Trophoblast cell (in vitro differentiated cells and primary cell): ENCODE results near the gene PITX3.

Experiments used
- DNase-seq, 2 donors: peaks; one replicate each; pipeline ENCODE4 v3.0.0-alpha.2; 2016
- H2AFZ ChIP-seq: 2 replicates; pipeline ENCODE4 v1.6.1; 2013; ENCODE audit warnings: low read length, moderate library complexity, mild to moderate bottlenecking; ENCODE audit not compliant: insufficient read depth, poor library complexity
- H2AK5ac ChIP-seq: 2 replicates; pipeline ENCODE4 v1.6.1; 2013; ENCODE audit warnings: mild to moderate bottlenecking, low read length
- H2BK120ac ChIP-seq: 2 replicates; pipeline ENCODE4 v1.6.1; 2013; ENCODE audit warnings: low read length, mild to moderate bottlenecking, moderate library complexity; ENCODE audit not compliant: insufficient read depth, poor library complexity
- H2BK12ac ChIP-seq: 2 replicates; pipeline ENCODE4 v1.6.1; 2013; ENCODE audit warnings: mild to moderate bottlenecking, low read length, moderate library complexity
- H2BK5ac ChIP-seq: 2 replicates; pipeline ENCODE4 v1.6.1; 2013; ENCODE audit warnings: low read length, low read depth, moderate library complexity, mild to moderate bottlenecking; ENCODE audit not compliant: poor library complexity
- H3K14ac ChIP-seq: 2 replicates; pipeline ENCODE4 v1.6.1; 2013; ENCODE audit warnings: mild to moderate bottlenecking, low read length
- H3K18ac ChIP-seq: 2 replicates; pipeline ENCODE4 v1.6.1; 2013; ENCODE audit warnings: mild to moderate bottlenecking, low read length
- H3K23ac ChIP-seq: 2 replicates; pipeline ENCODE4 v1.6.1; 2013; ENCODE audit warnings: low read length
- H3K27ac ChIP-seq: 2 replicates; pipeline ENCODE4 v1.5.1; 2013; ENCODE audit warnings: low read depth, mild to moderate bottlenecking, inconsistent platforms, low read length, moderate library complexity
- H3K27me3 ChIP-seq: 2 replicates; pipeline ENCODE4 v1.6.1; 2013; ENCODE audit warnings: inconsistent platforms, mild to moderate bottlenecking, low read length, moderate library complexity; ENCODE audit not compliant: insufficient read depth
- H3K36me3 ChIP-seq, 2 experiments: 1 replicate in 1 of 2; 2 replicates in 1 of 2; pipeline ENCODE4 v1.6.1; 2013; ENCODE audit warnings: low read length in 2 of 2, mild to moderate bottlenecking in 2 of 2, moderate library complexity in 1 of 2; ENCODE audit not compliant: insufficient read depth in 2 of 2, control insufficient read depth in 1 of 2
- H3K4ac ChIP-seq: 2 replicates; pipeline ENCODE4 v1.6.1; 2013; ENCODE audit warnings: low read depth, mild to moderate bottlenecking, low read length, moderate library complexity
- H3K4me1 ChIP-seq, 2 experiments: 1 replicate in 1 of 2; 2 replicates in 1 of 2; pipeline ENCODE4 v1.6.1; 2013; ENCODE audit warnings: low read length in 2 of 2, mild to moderate bottlenecking in 2 of 2, moderate library complexity in 1 of 2; ENCODE audit not compliant: insufficient read depth in 2 of 2, control insufficient read depth in 1 of 2
- H3K4me2 ChIP-seq: 2 replicates; pipeline ENCODE4 v1.6.1; 2013; ENCODE audit warnings: inconsistent platforms, mild to moderate bottlenecking, low read length, moderate library complexity
- H3K4me3 ChIP-seq: 2 replicates; pipeline ENCODE4 v1.5.1; 2013; ENCODE audit warnings: mild to moderate bottlenecking, low read depth, low read length, inconsistent platforms
- H3K79me1 ChIP-seq: one replicate; pipeline ENCODE4 v1.6.1; 2013; ENCODE audit warnings: low read length
- H3K79me2 ChIP-seq: 2 replicates; pipeline ENCODE4 v1.6.1; 2013; ENCODE audit warnings: low read length, mild to moderate bottlenecking; ENCODE audit not compliant: control insufficient read depth, insufficient read depth, poor library complexity
- H3K9ac ChIP-seq: 2 replicates; pipeline ENCODE4 v1.6.1; 2013; ENCODE audit warnings: mild to moderate bottlenecking, low read length
- H3K9me3 ChIP-seq: 2 replicates; pipeline ENCODE4 v1.6.1; 2013; ENCODE audit warnings: low read depth, mild to moderate bottlenecking, control low read depth, inconsistent platforms, low read length; ENCODE audit not compliant: insufficient read depth
- H4K12ac ChIP-seq: 2 replicates; pipeline ENCODE4 v1.6.1; 2013; ENCODE audit warnings: low read depth, mild to moderate bottlenecking, low read length, moderate library complexity
- H4K8ac ChIP-seq: 2 replicates; pipeline ENCODE4 v1.6.1; 2013; ENCODE audit warnings: low read depth, mild to moderate bottlenecking, low read length, moderate library complexity
- H4K91ac ChIP-seq: one replicate; pipeline ENCODE4 v1.6.1; 2013; ENCODE audit warnings: low read depth, mild to moderate bottlenecking, low read length, moderate library complexity
- WGBS: extraction: QIAGEN DNeasy Blood & Tissue Kit; methylation state at CpG from one replicate; pipeline ENCODE4 v1.1.7; 2013; ENCODE audit warnings: missing lambda C conversion rate; ENCODE audit not compliant: insufficient read length, insufficient coverage; ENCODE audit errors: extremely low coverage; 5-methylcytosine and 5-hydroxymethylcytosine counted together

PITX3 gene

GRCh38 chr10:102287538-102287937 is 46.2 kb upstream of the PITX3 start:
- Histone ChIP-seq H3K23ac (no peak overlapping the region), H3K9me3 (no peaks in the 10 kb centered on the region), H3K9ac (no peak overlapping the region), H3K4me3 (no peak overlapping the region), H3K27ac (no peak overlapping the region), H4K91ac (no peak overlapping the region), H3K79me2 (no peaks in the 10 kb centered on the region), H2AFZ (no peak overlapping the region), H3K4ac (no peak overlapping the region), H3K36me3 (no peaks in the 10 kb centered on the region), H3K4me2 (no peak overlapping the region), H4K8ac (no peak overlapping the region), H2BK5ac (peak overlapping the region; percentile 14), H2AK5ac (no peak overlapping the region), H4K12ac (no peak overlapping the region), H3K4me1 (peaks cover 0 to 7% of the 10 kb centered on the region in 2 experiments), H3K18ac (no peak overlapping the region), H3K79me1 (no peaks in the 10 kb centered on the region), H3K14ac (no peak overlapping the region), H2BK12ac (no peak overlapping the region), H3K27me3 (no peaks in the 10 kb centered on the region), H2BK120ac (no peak overlapping the region)
- DNase-seq, result no peak

GRCh38 chr10:102286216-102286615 is 44.9 kb upstream of the PITX3 start:
- H2BK12ac ChIP-seq, result no peak overlapping the region

GRCh38 chr10:102285133-102285532 is 43.8 kb upstream of the PITX3 start:
- Histone ChIP-seq H2AK5ac (no peak overlapping the region), H3K18ac (no peak overlapping the region), H4K12ac (no peak overlapping the region), H3K27me3 (no peaks in the 10 kb centered on the region), H4K91ac (no peak overlapping the region), H3K79me1 (no peaks in the 10 kb centered on the region), H2BK12ac (no peak overlapping the region), H3K79me2 (no peaks in the 10 kb centered on the region), H3K4me3 (no peak overlapping the region), H3K27ac (no peak overlapping the region), H3K4me2 (no peak overlapping the region), H3K4me1 (peaks cover 0 to 13% of the 10 kb centered on the region in 2 experiments), H3K36me3 (no peaks in the 10 kb centered on the region), H4K8ac (no peak overlapping the region), H3K4ac (no peak overlapping the region), H3K9ac (no peak overlapping the region), H3K23ac (no peak overlapping the region), H3K14ac (no peak overlapping the region), H3K9me3 (no peaks in the 10 kb centered on the region), H2AFZ (no peak overlapping the region), H2BK120ac (no peak overlapping the region), H2BK5ac (no peak overlapping the region)
- no peak for DNase-seq
- WGBS, result no CpG with 5 or more reads among the region's 2 CpGs

More at GRCh38 chr10:102286216-102286615, 44.9 kb upstream of the PITX3 start:
- H3K27me3 ChIP-seq, result no peaks in the 10 kb centered on the region
- no peak overlapping the region for H3K4me2 ChIP-seq
- H3K79me2 ChIP-seq, result no peaks in the 10 kb centered on the region
- H3K36me3 ChIP-seq, result no peaks in the 10 kb centered on the region
- no peak overlapping the region for H3K18ac ChIP-seq
- no peaks in the 10 kb centered on the region for H3K79me1 ChIP-seq
- H4K8ac ChIP-seq, result no peak overlapping the region
- no peaks in the 10 kb centered on the region for H3K9me3 ChIP-seq
- no peak overlapping the region for H2AK5ac ChIP-seq
- H2BK120ac ChIP-seq, result no peak overlapping the region
- no peak overlapping the region for H3K14ac ChIP-seq
- no peak overlapping the region for H2AFZ ChIP-seq
- no CpG with 5 or more reads among the region's 2 CpGs for WGBS
- no peak overlapping the region for H3K4ac ChIP-seq
- no peak for DNase-seq
- H3K27ac ChIP-seq, result no peak overlapping the region
- H2BK5ac ChIP-seq, result no peak overlapping the region
- no peak overlapping the region for H3K9ac ChIP-seq
- H3K4me3 ChIP-seq, result no peak overlapping the region
- no peak overlapping the region for H3K23ac ChIP-seq
- H4K91ac ChIP-seq, result no peak overlapping the region
- H4K12ac ChIP-seq, result no peak overlapping the region
- peaks cover 0 to 7% of the 10 kb centered on the region in 2 experiments for H3K4me1 ChIP-seq

GRCh38 chr10:102284531-102284930 is 43.2 kb upstream of the PITX3 start:
- H4K91ac ChIP-seq, result no peak overlapping the region
- no peak overlapping the region for H3K18ac ChIP-seq
- no peak overlapping the region for H3K14ac ChIP-seq
- no peak overlapping the region for H2AK5ac ChIP-seq
- H3K4me1 ChIP-seq, result peaks cover 0 to 13% of the 10 kb centered on the region in 2 experiments
- no peak overlapping the region for H2BK120ac ChIP-seq
- no peak overlapping the region for H3K4ac ChIP-seq
- no peak overlapping the region for H3K27ac ChIP-seq
- H4K12ac ChIP-seq, result no peak overlapping the region
- H2BK5ac ChIP-seq, result no peak overlapping the region
- H3K79me1 ChIP-seq, result no peaks in the 10 kb centered on the region
- no peak overlapping the region for H3K4me3 ChIP-seq
- no peak overlapping the region for H3K9ac ChIP-seq
- H3K36me3 ChIP-seq, result no peaks in the 10 kb centered on the region
- no peaks in the 10 kb centered on the region for H3K9me3 ChIP-seq
- DNase-seq, result peak in 1 of 2 donors; percentile 16
- no peak overlapping the region for H2AFZ ChIP-seq
- no peaks in the 10 kb centered on the region for H3K79me2 ChIP-seq
- WGBS, result no CpG with 5 or more reads among the region's 2 CpGs
- no peak overlapping the region for H2BK12ac ChIP-seq
- H3K4me2 ChIP-seq, result no peak overlapping the region
- no peak overlapping the region for H4K8ac ChIP-seq
- H3K27me3 ChIP-seq, result no peaks in the 10 kb centered on the region
- no peak overlapping the region for H3K23ac ChIP-seq
